SU-DHL-6 (cell line): Measurements from ENCODE around the gene FXR1.

ENCODE experiments used
- EZH2phosphoT487 ChIP-seq: fragments of 200-600 bp; sonication (generic), shearing (Covaris generic); conservative IDR thresholded peaks from 2 replicates; pipeline ENCODE4 v1.6.1; 2018; ENCODE audit warnings: mild to moderate bottlenecking, antibody characterized with exemption, low read length, moderate library complexity, mixed read lengths
- TF ChIP-seq, protein P1 (sequence below): fragments of 200-600 bp; sonication (generic); IDR thresholded peaks from one replicate; pipeline ENCODE4 v1.5.1; 2017; ENCODE audit warnings: antibody characterized with exemption, mild to moderate bottlenecking, low read length, moderate library complexity; ENCODE audit not compliant: insufficient read depth, poor library complexity, severe bottlenecking

- TF ChIP-seq, protein P1, sequence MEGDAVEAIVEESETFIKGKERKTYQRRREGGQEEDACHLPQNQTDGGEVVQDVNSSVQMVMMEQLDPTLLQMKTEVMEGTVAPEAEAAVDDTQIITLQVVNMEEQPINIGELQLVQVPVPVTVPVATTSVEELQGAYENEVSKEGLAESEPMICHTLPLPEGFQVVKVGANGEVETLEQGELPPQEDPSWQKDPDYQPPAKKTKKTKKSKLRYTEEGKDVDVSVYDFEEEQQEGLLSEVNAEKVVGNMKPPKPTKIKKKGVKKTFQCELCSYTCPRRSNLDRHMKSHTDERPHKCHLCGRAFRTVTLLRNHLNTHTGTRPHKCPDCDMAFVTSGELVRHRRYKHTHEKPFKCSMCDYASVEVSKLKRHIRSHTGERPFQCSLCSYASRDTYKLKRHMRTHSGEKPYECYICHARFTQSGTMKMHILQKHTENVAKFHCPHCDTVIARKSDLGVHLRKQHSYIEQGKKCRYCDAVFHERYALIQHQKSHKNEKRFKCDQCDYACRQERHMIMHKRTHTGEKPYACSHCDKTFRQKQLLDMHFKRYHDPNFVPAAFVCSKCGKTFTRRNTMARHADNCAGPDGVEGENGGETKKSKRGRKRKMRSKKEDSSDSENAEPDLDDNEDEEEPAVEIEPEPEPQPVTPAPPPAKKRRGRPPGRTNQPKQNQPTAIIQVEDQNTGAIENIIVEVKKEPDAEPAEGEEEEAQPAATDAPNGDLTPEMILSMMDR = no peak
- TF ChIP-seq EZH2phosphoT487 = no peak
These were observed 65.0 kb downstream of the FXR1 start for GRCh38 chr3:180977498-180977897.
